GM12801 (cell line): Measurements from ENCODE around the gene CACNA2D2.

ENCODE experiments used
- CTCF ChIP-seq: IDR thresholded peaks from one replicate; pipeline ENCODE4 v1.5.1; 2011; ENCODE audit warnings: control low read depth; ENCODE audit not compliant: insufficient read length; ENCODE audit errors: extremely low read depth

CACNA2D2 gene

GRCh38 chr3:50323092-50323600 lies 180.3 kb downstream of the CACNA2D2 start:
- TF ChIP-seq CTCF, result no peak

GRCh38 chr3:50322386-50323091 lies 180.9 kb downstream of the CACNA2D2 start, which contains the start of gene HYAL2:
HYAL2 (minus strand) TSS chr3:50322745; CDS start chr3:50320489, 2,256 bp downstream.
- no peak for TF ChIP-seq CTCF

- TF ChIP-seq CTCF, result no peak
These were observed 181.4 kb downstream of the CACNA2D2 start for GRCh38 chr3:50322115-50322385.

- TF ChIP-seq CTCF, result no peak
These were observed 181.9 kb downstream of the CACNA2D2 start for GRCh38 chr3:50321336-50322114.

- TF ChIP-seq CTCF, result no peak
These were observed 182.5 kb downstream of the CACNA2D2 start for GRCh38 chr3:50320853-50321335.

- no peak for TF ChIP-seq CTCF
These were observed 183.4 kb downstream of the CACNA2D2 start for GRCh38 chr3:50319894-50320625.
